Prostate gland (tissue), 2 donors: ENCODE measurements around the gene OSBPL6. TPM values are rescaled to one million over a fixed set of nuclear protein-coding genes. Genes with fewer than 3 reads are reported as not detected.

Experiments used
- DNase-seq: peaks from one replicate; pipeline ENCODE4 v3.0.0-alpha.2; 2019; ENCODE audit warnings: low spot score
- H3K27ac ChIP-seq, 2 donors: fragments of 200-600 bp; sonication (generic); 2 replicates each; pipeline ENCODE4 v1.5.1; 2017 to 2019
- H3K27me3 ChIP-seq: fragments of 200-600 bp; sonication (generic); replicated peaks from 2 replicates; pipeline ENCODE4 v1.5.1; 2019; ENCODE audit not compliant: insufficient read depth
- H3K36me3 ChIP-seq, 2 donors: fragments of 200-600 bp; sonication (generic); 1 replicate in 1 of 2; 2 replicates in 1 of 2; pipeline versions ENCODE4 v1.5.1 to v1.8.1; 2017 to 2019
- H3K4me1 ChIP-seq: fragments of 200-600 bp; sonication (generic); replicated peaks from 2 replicates; pipeline ENCODE4 v1.5.1; 2019
- H3K4me3 ChIP-seq, 2 donors: fragments of 200-600 bp; sonication (generic); 2 replicates each; pipeline ENCODE4 v1.5.1; 2017 to 2019
- H3K9me3 ChIP-seq: fragments of 200-600 bp; sonication (generic); 2 replicates; pipeline ENCODE4 v1.5.1; 2017
- CTCF ChIP-seq, 4 experiments: fragments of 200-600 bp in 2 of 4; fragments of 450-650 bp in 2 of 4; sonication (generic) in 2 of 4; IDR thresholded peaks; 1 replicate in 3 of 4; 2 replicates in 1 of 4; pipeline ENCODE4 v1.5.1; 2016 to 2019; ENCODE audit warnings: antibody characterized with exemption in 4 of 4, mild to moderate bottlenecking in 2 of 4, moderate library complexity in 2 of 4
- POLR2A ChIP-seq: fragments of 450-650 bp; IDR thresholded peaks from one replicate; pipeline ENCODE4 v1.6.1; 2016; ENCODE audit warnings: antibody characterized with exemption, mild to moderate bottlenecking
- POLR2AphosphoS5 ChIP-seq: sonication (generic); formaldehyde crosslinking; IDR thresholded peaks from one replicate; pipeline ENCODE4 v1.6.1; 2017; ENCODE audit warnings: antibody characterized with exemption
- WGBS: methylation state at CpG from one replicate; pipeline ENCODE4 v1.1.5; 2018; 5-methylcytosine and 5-hydroxymethylcytosine counted together
- intact Hi-C: fragments of 100-400 bp; cut with DNase I; formaldehyde crosslinking; loops from one replicate; pipeline ENCODE4 v1.14.2; 2022
- total RNA-seq, 2 donors: library from RNA; depleted of rRNA; stranded (reverse); fragments of >200 nt; gene quantifications; one replicate each; pipeline ENCODE4 v1.1.0, GENCODE V29; 2016

OSBPL6 gene
- total RNA-seq, 2 donors from 2014 or later = 2.4 to 10.8 TPM

- Histone ChIP-seq H3K36me3 (no peaks in the 10 kb centered on the region), H3K27ac (no peak overlapping the region), H3K4me3 (no peak overlapping the region), H3K4me1 (no peaks in the 10 kb centered on the region), H3K9me3 (no peaks in the 10 kb centered on the region), H3K27me3 (no peaks in the 10 kb centered on the region)
- no peak for DNase-seq
- 96% methylated on average over 5 of the region's 5 CpGs for WGBS
- intact Hi-C loops = loop anchor here (10.0 kb wide), 1 partner anchor 76 kb away; the partner anchor contains the start of gene OSBPL6
- TF ChIP-seq POLR2AphosphoS5 = no peak
- TF ChIP-seq CTCF (IDR thresholded peaks at IDR 0.05) = no peak
- TF ChIP-seq POLR2A = no peak
Observed at GRCh38 chr2:178270338-178270737, 76.0 kb downstream of the OSBPL6 start.

- Histone ChIP-seq H3K4me1 (no peaks in the 10 kb centered on the region), H3K4me3 (no peak overlapping the region), H3K27ac (no peak overlapping the region), H3K36me3 (no peaks in the 10 kb centered on the region), H3K27me3 (no peaks in the 10 kb centered on the region), H3K9me3 (no peaks in the 10 kb centered on the region)
- intact Hi-C loops = loop anchor here (10.0 kb wide), 1 partner anchor 76 kb away; the partner anchor contains the start of gene OSBPL6
- no peak for DNase-seq
- 81% methylated on average over 2 of the region's 2 CpGs for WGBS
- TF ChIP-seq CTCF (IDR thresholded peaks at IDR 0.05) (no peak), POLR2AphosphoS5 (no peak), POLR2A (no peak)
Observed at GRCh38 chr2:178271094-178271493, 76.8 kb downstream of the OSBPL6 start.

GRCh38 chr2:178271629-178272333, 77.5 kb downstream of the OSBPL6 start:
- peak; percentile 81 for DNase-seq
- 35% methylated on average over 3 of the region's 3 CpGs for WGBS
- H3K9me3 ChIP-seq = no peaks in the 10 kb centered on the region
- H3K27me3 ChIP-seq = no peaks in the 10 kb centered on the region
- intact Hi-C loops = loop anchor here (10.0 kb wide), 1 partner anchor 77 kb away; the partner anchor contains the start of gene OSBPL6
- TF ChIP-seq POLR2AphosphoS5 = peak; percentile 67
- TF ChIP-seq CTCF (IDR thresholded peaks at IDR 0.05) = no peak
- H3K4me1 ChIP-seq = no peaks in the 10 kb centered on the region
- H3K27ac ChIP-seq = no peak overlapping the region
- H3K4me3 ChIP-seq = no peak overlapping the region
- no peaks in the 10 kb centered on the region for H3K36me3 ChIP-seq

GRCh38 chr2:178273787-178274360, 79.6 kb downstream of the OSBPL6 start:
- TF ChIP-seq POLR2A (no peak), POLR2AphosphoS5 (no peak), CTCF (IDR thresholded peaks at IDR 0.05) (no peak)
- Histone ChIP-seq H3K4me3 (no peak overlapping the region), H3K27ac (no peak overlapping the region), H3K4me1 (no peaks in the 10 kb centered on the region), H3K36me3 (no peaks in the 10 kb centered on the region), H3K27me3 (no peaks in the 10 kb centered on the region), H3K9me3 (no peaks in the 10 kb centered on the region)
- intact Hi-C loops = loop anchor here (10.0 kb wide), 1 partner anchor 79 kb away; the partner anchor contains the start of gene OSBPL6
- 71% methylated on average over 2 of the region's 2 CpGs for WGBS
- DNase-seq = no peak

- 80% methylated on average over 5 of the region's 5 CpGs for WGBS
- DNase-seq = no peak
- no peak for TF ChIP-seq POLR2A
- TF ChIP-seq POLR2AphosphoS5 = no peak
- TF ChIP-seq CTCF (IDR thresholded peaks at IDR 0.05) = no peak
- Histone ChIP-seq H3K36me3 (no peaks in the 10 kb centered on the region), H3K27ac (no peak overlapping the region), H3K4me3 (no peak overlapping the region), H3K27me3 (no peaks in the 10 kb centered on the region), H3K4me1 (no peaks in the 10 kb centered on the region), H3K9me3 (no peaks in the 10 kb centered on the region)
- intact Hi-C loops = loop anchor here (10.0 kb wide), 1 partner anchor 81 kb away; the partner anchor contains the start of gene OSBPL6
Observed at GRCh38 chr2:178275600-178275999, 81.3 kb downstream of the OSBPL6 start.
